ENCODE measurements around the gene ZFC3H1. TPM values are rescaled to one million over a fixed set of nuclear protein-coding genes. Genes with fewer than 3 reads are reported as not detected.

The ZFC3H1 gene
- total and polyA plus RNA-seq, 9 of the 15 experiments (the other 6 are each of a cell fraction or from before 2014, with no cell fraction given), result 14.8 to 80.5 (median 22.1) TPM

DNA sequence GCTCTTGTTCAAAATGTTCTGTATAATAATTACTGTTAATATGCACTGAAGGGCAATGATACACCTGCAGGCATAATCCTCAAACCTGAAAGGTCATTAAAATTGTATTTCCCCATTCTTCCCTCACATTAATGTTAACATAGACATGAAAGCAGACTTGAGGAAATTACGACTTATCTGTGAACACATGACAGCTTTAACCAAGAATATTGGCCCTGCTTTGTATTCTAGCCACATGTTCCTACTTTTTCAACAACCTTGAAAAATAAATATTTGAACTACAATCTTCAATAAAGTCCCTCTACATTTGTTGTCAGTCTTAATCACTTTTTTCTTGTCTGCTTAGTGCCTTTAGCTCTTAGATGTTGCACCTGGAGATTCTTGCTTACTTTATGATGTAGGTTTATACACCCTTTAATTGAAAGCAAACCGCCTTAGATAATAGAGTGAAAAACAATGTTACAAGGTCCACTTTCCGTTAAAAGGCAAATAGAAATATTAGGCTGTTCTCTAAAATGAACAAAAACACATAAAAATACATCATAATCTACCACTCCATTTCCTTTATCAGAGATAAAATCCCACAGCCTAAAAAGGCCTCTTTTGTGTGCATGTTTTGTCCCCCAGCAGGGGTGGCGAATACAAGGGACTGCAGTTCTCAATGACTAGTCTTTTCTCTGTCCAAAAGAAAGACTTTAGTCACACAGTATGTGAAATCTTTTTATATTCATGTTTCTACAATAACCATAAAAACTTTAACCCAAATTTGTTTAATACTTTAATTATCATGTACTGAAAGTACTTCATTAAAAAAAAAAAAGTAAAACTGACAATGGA lies 55.9 kb downstream of the ZFC3H1 start:
- in situ Hi-C loops (cut with MboI) (no loop called here), intact Hi-C loops (cut with micrococcal nuclease) (no loop called here)
- H3K4me3 ChIP-seq, result no peak overlapping the region
- H3K79me2 ChIP-seq (ENCODE audit: control insufficient read depth, insufficient read depth, low read length), result no peaks in the 10 kb centered on the region
- BruUV-seq (replicated peaks), result no TSS peak
- H3K9ac ChIP-seq (ENCODE audit: insufficient read depth in 1 of 2, low read depth in 2 of 2, low read length in 2 of 2), result no peak overlapping the region
- no peak overlapping the region for H3K4me2 ChIP-seq (ENCODE audit: insufficient read depth, low read length)
- H3K9me3 ChIP-seq (replicated peaks; ENCODE audit: control insufficient read depth, insufficient read depth, low read depth, low read length), result no peaks in the 10 kb centered on the region
- H2AFZ ChIP-seq (ENCODE audit: low read depth, low read length), result no peak overlapping the region
- TF ChIP-seq C11orf30 (IDR thresholded peaks at IDR 0.05; ENCODE audit: low read depth), result no peak
- no peak for TF ChIP-seq KLF16 (IDR thresholded peaks at IDR 0.05)
- TF ChIP-seq SLC30A9 (CRISPR knock-in tag; IDR thresholded peaks at IDR 0.05), result no peak
- no peak for TF ChIP-seq CREB1 (IDR thresholded peaks at IDR 0.05)
- no peak for TF ChIP-seq CREB1 (CRISPR knock-in tag; IDR thresholded peaks at IDR 0.05)
- TF ChIP-seq, protein P1, sequence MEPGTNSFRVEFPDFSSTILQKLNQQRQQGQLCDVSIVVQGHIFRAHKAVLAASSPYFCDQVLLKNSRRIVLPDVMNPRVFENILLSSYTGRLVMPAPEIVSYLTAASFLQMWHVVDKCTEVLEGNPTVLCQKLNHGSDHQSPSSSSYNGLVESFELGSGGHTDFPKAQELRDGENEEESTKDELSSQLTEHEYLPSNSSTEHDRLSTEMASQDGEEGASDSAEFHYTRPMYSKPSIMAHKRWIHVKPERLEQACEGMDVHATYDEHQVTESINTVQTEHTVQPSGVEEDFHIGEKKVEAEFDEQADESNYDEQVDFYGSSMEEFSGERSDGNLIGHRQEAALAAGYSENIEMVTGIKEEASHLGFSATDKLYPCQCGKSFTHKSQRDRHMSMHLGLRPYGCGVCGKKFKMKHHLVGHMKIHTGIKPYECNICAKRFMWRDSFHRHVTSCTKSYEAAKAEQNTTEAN (CRISPR knock-in tag; IDR thresholded peaks at IDR 0.05), result no peak
- TF ChIP-seq DNMT1 (IDR thresholded peaks at IDR 0.05), result no peak
- no peaks in the 10 kb centered on the region for H3K4me1 ChIP-seq (replicated peaks in 1 of 2; ENCODE audit: control insufficient read depth in 2 of 2, insufficient read depth in 2 of 2, low read length in 2 of 2)
- DNase-seq (ENCODE audit: extremely low read depth in 1 of 4, low spot score in 3 of 4), result no peak
- no peak for ATAC-seq
- 90% methylated on average over 4 of the region's 4 CpGs for WGBS (ENCODE audit: insufficient coverage, low coverage, missing lambda C conversion rate)
- POLR2A ChIA-PET, result no interaction called here
- CTCF ChIA-PET (ENCODE audit: low intra/inter-chr PET ratio), result no interaction called here
- no peak for FAIRE-seq
- H4K20me1 ChIP-seq (replicated peaks; ENCODE audit: control insufficient read depth, insufficient read depth, low read length), result no peaks in the 10 kb centered on the region
- no peaks in the 10 kb centered on the region for H3K27me3 ChIP-seq (ENCODE audit: control insufficient read depth in 2 of 2, insufficient read depth in 2 of 2, low read length in 2 of 2)
- no peak overlapping the region for H3K27ac ChIP-seq (ENCODE audit: extremely low read depth, low read depth, low read length)
- H3K36me3 ChIP-seq (ENCODE audit: control insufficient read depth, insufficient read depth, low read length), result peaks cover 60% of the 10 kb centered on the region
- H3K9me1 ChIP-seq (ENCODE audit: control insufficient read depth, insufficient read depth, low read length), result no peaks in the 10 kb centered on the region

Data from K562 (cell line).